Activated CD4-positive, CD25-positive, alpha-beta regulatory T cell treated with anti-CD3 and anti-CD28 coated beads, Interleukin-2, amount 50 U/mL, for 16 hours (primary cell): ENCODE measurements around the gene COL25A1.

Experiments
- DNase-seq: peaks from one replicate; pipeline ENCODE4 v3.0.0-alpha.2; 2020; ENCODE audit warnings: low read depth, low spot score

Gene COL25A1

DNA sequence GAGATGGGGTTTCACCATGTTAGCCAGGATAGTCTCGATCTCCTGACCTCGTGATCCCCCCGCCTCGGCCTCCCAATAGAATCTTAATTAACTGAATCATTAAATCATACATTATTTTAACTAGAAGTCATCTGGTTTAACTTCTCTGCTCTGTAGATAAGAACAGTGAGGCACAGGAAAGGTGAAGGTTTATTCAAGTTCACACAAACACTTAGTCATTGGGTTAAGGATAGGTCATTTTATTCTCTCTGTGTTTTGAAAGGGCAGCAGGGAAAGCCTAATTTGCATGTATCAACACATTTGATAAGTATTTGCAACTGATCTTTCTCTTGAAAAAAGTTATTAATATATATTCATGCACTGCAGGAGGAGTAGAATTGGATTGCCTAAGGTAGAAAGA, 538.5 kb downstream of the COL25A1 start:
- no peak for DNase-seq

DNA sequence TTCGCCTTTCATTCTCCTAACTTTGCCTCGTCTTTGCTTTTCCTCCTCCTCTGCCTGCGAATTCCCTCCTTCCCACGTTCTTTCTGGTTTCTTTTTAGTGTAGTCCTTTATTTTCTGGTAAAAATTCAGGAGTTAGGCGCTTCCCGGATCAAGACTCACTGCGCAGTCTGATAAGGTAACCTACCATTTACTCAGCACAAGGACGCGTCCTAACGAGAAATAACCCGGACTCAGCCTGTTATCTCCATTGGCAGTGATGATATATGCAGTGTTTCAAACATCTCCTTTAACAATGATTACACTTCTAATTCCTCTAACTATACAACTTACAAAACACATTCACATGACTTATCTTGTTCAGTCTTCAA, 539.2 kb downstream of the COL25A1 start:
- DNase-seq = no peak

DNA sequence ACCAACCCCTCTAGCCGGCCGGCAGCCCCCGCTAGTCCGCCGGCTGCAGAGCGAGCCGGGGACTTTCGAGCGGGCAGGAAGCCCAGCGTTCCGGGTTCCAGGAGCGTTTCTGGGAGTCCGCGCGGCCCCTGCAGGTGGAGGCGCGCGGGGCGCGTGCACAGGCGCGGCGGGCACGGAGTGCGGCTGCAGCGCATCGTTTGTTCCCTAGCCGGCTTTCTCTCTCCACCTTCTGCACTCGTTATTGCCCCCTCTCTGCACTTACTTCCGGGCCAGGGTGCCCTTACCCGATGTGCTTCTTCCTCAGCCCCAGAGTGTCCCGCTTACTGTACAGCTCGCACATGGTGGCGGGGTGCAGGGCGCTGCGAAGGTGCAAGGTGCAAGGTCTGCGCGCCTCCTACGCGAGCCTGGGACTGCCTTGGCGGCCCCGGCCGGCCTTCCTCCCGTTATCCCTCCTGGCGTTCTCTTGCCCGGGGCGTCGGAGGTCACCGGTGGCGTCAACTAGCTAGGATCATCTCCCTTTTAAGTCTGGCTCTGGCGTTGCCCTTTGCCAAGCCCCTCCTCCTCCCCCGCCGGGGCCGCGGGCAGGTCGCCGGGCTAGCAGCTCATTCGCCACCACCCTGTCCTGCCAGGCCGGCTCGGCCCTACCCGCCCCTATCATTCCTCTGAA, 539.8 kb downstream of the COL25A1 start, which contains the start of gene ETNPPL:
Gene ETNPPL (minus strand): TSS at position 495 of the 667 bp plus-strand sequence. CDS start 155 bp downstream, at position 340.
- DNase-seq = no peak
